ENCODE data around the gene FLNB. TPM values are rescaled to one million over a fixed set of nuclear protein-coding genes. Genes with fewer than 3 reads are reported as not detected.

Gene FLNB
- total RNA-seq, 1 donor from 2014 or later, result 83.3 TPM

DNA sequence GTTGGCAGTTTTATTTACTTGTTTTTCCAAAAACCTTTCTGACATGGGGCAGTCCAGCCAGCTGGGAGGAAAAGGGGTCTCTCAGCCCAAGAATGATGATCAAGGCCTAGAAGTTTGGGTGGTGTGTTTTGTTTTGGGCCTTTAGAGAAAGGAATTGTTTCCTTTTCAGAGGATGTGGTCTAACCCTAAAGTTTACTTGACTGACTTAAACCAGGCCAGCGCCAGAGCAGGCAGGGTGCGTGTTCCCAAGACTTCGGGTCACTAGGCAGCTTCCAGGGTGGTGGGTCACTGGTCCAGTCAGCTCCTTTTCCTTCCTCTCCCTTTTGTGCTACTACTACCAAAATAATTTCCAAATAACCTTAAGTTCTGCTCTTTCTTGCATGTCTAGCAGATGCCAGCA, 4.9 kb downstream of the FLNB start:
- intact Hi-C loops (cut with DNase I), result no loop called here
- no peak for TF ChIP-seq CTCF (IDR thresholded peaks at IDR 0.05)
- no peaks in the 10 kb centered on the region for H3K9me3 ChIP-seq
- H3K4me1 ChIP-seq, result peaks cover 48% of the 10 kb centered on the region
- H3K36me3 ChIP-seq, result no peaks in the 10 kb centered on the region
- ATAC-seq, result no peak
- no peak overlapping the region for H3K4me3 ChIP-seq
- no peak overlapping the region for H3K27ac ChIP-seq
- no peak for DNase-seq
- no peaks in the 10 kb centered on the region for H3K27me3 ChIP-seq (ENCODE audit: low read depth)

- Histone ChIP-seq H3K36me3 (no peaks in the 10 kb centered on the region), H3K27ac (no peak overlapping the region), H3K4me1 (peaks cover 48% of the 10 kb centered on the region), H3K9me3 (no peaks in the 10 kb centered on the region), H3K27me3 (ENCODE audit: low read depth) (no peaks in the 10 kb centered on the region), H3K4me3 (no peak overlapping the region)
- TF ChIP-seq CTCF (IDR thresholded peaks at IDR 0.05), result no peak
- DNase-seq, result no peak
- peak; percentile 25 to 38 for ATAC-seq
- intact Hi-C loops (cut with DNase I), result no loop called here
Observed at GRCh38 chr3:58013973-58014649, 5.9 kb downstream of the FLNB start.

GRCh38 chr3:58015520-58015915, 7.3 kb downstream of the FLNB start:
- H3K9me3 ChIP-seq, result no peaks in the 10 kb centered on the region
- no peaks in the 10 kb centered on the region for H3K27me3 ChIP-seq (ENCODE audit: low read depth)
- DNase-seq, result no peak
- H3K4me1 ChIP-seq, result peaks cover 43% of the 10 kb centered on the region
- intact Hi-C loops (cut with DNase I), result no loop called here
- ATAC-seq, result no peak
- H3K36me3 ChIP-seq, result no peaks in the 10 kb centered on the region
- TF ChIP-seq CTCF (IDR thresholded peaks at IDR 0.05), result no peak
- no peak overlapping the region for H3K4me3 ChIP-seq
- no peak overlapping the region for H3K27ac ChIP-seq

GRCh38 chr3:58016710-58017109, 8.5 kb downstream of the FLNB start:
- no peak overlapping the region for H3K4me3 ChIP-seq
- DNase-seq (no peak), ATAC-seq (no peak)
- H3K36me3 ChIP-seq, result no peaks in the 10 kb centered on the region
- intact Hi-C loops (cut with DNase I), result no loop called here
- H3K27ac ChIP-seq, result no peak overlapping the region
- H3K27me3 ChIP-seq (ENCODE audit: low read depth), result no peaks in the 10 kb centered on the region
- peaks cover 45% of the 10 kb centered on the region for H3K4me1 ChIP-seq
- H3K9me3 ChIP-seq, result no peaks in the 10 kb centered on the region
- TF ChIP-seq CTCF (IDR thresholded peaks at IDR 0.05), result no peak

DNA sequence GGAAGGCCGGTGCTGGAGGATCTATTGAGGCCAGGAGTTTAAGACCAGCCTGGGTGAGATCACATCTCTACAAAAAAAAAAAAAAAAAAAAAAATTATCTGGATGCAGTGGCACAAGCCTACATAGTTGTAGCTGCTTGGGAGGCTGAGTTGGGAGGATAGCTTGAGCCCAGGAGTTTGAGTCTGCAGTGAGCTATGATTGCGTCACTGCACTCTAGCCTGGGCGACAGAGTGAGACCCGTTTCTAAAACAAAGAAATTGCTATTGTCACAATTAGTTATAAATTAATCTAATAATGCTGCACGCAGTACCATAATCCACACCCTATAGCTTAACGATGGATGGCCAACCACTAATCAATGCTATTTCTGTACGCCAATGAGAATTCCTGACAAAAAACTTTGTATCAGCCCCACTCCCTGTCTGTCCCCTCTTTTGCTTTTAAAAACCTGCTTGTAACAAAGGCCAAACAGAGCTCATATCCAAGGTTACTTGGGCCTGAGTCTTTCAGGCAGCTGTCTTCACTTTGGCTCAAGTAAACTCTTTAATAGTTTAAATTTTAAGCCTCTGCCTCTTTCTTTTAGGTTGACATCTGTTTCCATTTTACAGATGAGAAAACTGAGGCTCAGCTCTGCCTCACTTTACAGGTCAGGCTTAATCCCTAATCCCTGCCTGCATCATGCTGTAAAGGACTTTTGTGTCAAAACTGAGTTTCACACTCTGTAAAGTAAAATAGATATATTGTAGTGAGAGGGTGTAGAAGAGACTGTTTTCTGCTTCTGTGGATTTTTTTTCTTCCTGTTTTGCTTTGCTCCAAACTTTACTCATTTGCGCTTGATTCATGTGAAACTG, 10.9 kb downstream of the FLNB start:
- intact Hi-C loops (cut with DNase I), result no loop called here

More for the DNA sequence above, 10.9 kb downstream of the FLNB start:
- Histone ChIP-seq H3K36me3 (no peaks in the 10 kb centered on the region), H3K9me3 (no peaks in the 10 kb centered on the region), H3K4me1 (peaks cover 45% of the 10 kb centered on the region), H3K27me3 (ENCODE audit: low read depth) (no peaks in the 10 kb centered on the region), H3K27ac (peak overlapping the region; percentile 40), H3K4me3 (no peak overlapping the region)
- DNase-seq (no peak), ATAC-seq (no peak)
- no peak for TF ChIP-seq CTCF (IDR thresholded peaks at IDR 0.05)

Data from lower lobe of right lung (tissue), 2 donors.